Fibroblast of mammary gland (primary cell): ENCODE measurements around the gene SH3BP5.

Source experiments
- DNase-seq: peaks from one replicate; pipeline ENCODE4 v3.0.0-alpha.2; 2010; ENCODE audit warnings: low read depth
- H3K4me3 ChIP-seq: 2 replicates; pipeline ENCODE4 v1.5.1; 2011; ENCODE audit warnings: low read depth, mild to moderate bottlenecking, low read length, moderate library complexity; ENCODE audit not compliant: control insufficient read depth
- CTCF ChIP-seq: conservative IDR thresholded peaks from 2 replicates; pipeline ENCODE4 v1.5.1; 2011; ENCODE audit warnings: low read depth, low read length, inconsistent platforms; ENCODE audit not compliant: control insufficient read depth, insufficient read depth

Gene SH3BP5

GRCh38 chr3:15267502-15267901 lies 64.9 kb downstream of the SH3BP5 start:
- no peak for DNase-seq
- H3K4me3 ChIP-seq, result no peak overlapping the region
- no peak for TF ChIP-seq CTCF

GRCh38 chr3:15266510-15267376 lies 65.6 kb downstream of the SH3BP5 start:
- no peak for TF ChIP-seq CTCF

DNA sequence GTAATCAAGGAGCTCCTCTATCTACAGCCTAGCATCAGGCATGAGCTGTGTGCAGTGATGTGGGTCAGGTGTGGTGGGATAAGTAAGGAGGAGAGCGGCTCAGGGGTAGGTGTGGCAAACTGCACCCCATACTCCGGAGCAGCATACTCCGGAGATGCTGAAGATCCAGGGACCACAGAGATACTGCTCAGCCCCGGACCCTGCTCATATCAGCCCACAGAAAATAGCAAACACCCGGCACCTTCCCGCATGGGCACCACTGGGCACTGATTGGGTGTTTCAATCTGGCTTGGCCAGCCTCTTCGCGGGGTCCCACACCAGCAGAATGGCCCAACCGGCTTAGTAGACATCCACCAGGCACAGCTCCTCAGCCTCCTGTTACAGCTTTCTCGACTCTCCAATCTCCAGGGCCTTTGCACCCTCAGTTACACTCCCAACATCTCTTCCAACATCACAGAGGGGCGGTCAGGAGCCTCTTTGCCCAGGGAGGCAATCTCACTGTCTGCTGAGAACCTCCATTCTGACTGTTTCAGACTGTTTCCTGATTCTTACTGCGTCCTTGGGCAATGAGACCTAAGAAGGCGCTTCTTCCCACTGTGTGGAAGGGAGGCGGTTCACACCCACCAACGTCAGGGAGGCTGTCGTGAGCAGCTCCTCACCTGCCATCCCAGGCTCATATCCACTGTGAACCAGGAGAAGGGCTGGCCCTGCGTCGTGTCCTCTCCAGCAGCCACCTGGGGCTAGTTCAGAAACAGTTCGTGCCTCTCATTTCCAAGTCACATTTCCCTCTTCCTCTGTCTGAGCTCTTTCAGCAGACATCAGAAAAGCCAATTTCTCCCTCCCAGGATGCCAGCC lies 66.5 kb downstream of the SH3BP5 start:
- TF ChIP-seq CTCF, result no peak
- DNase-seq, result no peak

More at GRCh38 chr3:15266510-15267376, 65.6 kb downstream of the SH3BP5 start:
- DNase-seq, result no peak
- H3K4me3 ChIP-seq, result no peak overlapping the region

GRCh38 chr3:15264486-15264885 lies 67.9 kb downstream of the SH3BP5 start:
- no peak for TF ChIP-seq CTCF
- DNase-seq, result no peak
- H3K4me3 ChIP-seq, result no peak overlapping the region

More for the DNA sequence above, 66.5 kb downstream of the SH3BP5 start:
- no peak overlapping the region for H3K4me3 ChIP-seq

GRCh38 chr3:15263926-15264325 lies 68.5 kb downstream of the SH3BP5 start:
- no peak for TF ChIP-seq CTCF
- DNase-seq, result no peak
- no peak overlapping the region for H3K4me3 ChIP-seq

- DNase-seq, result no peak
- TF ChIP-seq CTCF, result no peak
- H3K4me3 ChIP-seq, result no peak overlapping the region
These were observed 69.3 kb downstream of the SH3BP5 start for GRCh38 chr3:15263120-15263519.
